ENCODE results near the gene ACOT4. TPM values are rescaled to one million over a fixed set of nuclear protein-coding genes. Genes with fewer than 3 reads are reported as not detected.

ACOT4 gene
- total RNA-seq, 1 donor from 2014 or later = 0.49 TPM

DNA sequence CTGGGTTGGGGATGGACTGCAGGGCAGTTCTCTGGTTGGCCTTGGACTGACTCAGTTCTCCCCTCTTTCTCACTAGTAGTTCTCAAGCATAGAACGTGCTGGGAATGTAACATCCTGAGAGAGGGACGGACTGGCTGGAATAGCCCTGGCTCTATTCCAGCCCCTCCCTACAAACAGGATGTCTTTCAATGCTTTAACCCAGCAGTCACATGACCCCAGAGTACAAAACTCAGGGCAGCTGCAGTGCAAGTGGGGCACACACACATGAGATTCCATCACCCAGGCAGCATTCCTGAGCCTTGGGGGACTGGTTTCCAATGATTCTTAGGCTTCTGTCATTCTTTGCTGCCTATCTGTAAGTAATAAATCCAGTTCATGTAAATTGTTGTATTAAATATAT is 19.0 kb downstream of the ACOT4 start:
- TF ChIP-seq POLR2A (IDR thresholded peaks at IDR 0.05) (no peak), POLR2AphosphoS5 (IDR thresholded peaks at IDR 0.05; ENCODE audit: insufficient read depth in 1 of 2, low read depth in 1 of 2) (no peak)
- TF ChIP-seq, protein P1, sequence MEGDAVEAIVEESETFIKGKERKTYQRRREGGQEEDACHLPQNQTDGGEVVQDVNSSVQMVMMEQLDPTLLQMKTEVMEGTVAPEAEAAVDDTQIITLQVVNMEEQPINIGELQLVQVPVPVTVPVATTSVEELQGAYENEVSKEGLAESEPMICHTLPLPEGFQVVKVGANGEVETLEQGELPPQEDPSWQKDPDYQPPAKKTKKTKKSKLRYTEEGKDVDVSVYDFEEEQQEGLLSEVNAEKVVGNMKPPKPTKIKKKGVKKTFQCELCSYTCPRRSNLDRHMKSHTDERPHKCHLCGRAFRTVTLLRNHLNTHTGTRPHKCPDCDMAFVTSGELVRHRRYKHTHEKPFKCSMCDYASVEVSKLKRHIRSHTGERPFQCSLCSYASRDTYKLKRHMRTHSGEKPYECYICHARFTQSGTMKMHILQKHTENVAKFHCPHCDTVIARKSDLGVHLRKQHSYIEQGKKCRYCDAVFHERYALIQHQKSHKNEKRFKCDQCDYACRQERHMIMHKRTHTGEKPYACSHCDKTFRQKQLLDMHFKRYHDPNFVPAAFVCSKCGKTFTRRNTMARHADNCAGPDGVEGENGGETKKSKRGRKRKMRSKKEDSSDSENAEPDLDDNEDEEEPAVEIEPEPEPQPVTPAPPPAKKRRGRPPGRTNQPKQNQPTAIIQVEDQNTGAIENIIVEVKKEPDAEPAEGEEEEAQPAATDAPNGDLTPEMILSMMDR (IDR thresholded peaks at IDR 0.05) = no peak
- Histone ChIP-seq H3K27ac (no peak overlapping the region), H3K27me3 (no peaks in the 10 kb centered on the region), H3K4me3 (no peak overlapping the region), H3K4me1 (peaks cover 4% of the 10 kb centered on the region), H3K36me3 (no peaks in the 10 kb centered on the region), H3K9me3 (no peaks in the 10 kb centered on the region)
- DNase-seq (ENCODE audit: extremely low spot score in 2 of 2) = no peak
- intact Hi-C loops (cut with DNase I) = no loop called here

DNA sequence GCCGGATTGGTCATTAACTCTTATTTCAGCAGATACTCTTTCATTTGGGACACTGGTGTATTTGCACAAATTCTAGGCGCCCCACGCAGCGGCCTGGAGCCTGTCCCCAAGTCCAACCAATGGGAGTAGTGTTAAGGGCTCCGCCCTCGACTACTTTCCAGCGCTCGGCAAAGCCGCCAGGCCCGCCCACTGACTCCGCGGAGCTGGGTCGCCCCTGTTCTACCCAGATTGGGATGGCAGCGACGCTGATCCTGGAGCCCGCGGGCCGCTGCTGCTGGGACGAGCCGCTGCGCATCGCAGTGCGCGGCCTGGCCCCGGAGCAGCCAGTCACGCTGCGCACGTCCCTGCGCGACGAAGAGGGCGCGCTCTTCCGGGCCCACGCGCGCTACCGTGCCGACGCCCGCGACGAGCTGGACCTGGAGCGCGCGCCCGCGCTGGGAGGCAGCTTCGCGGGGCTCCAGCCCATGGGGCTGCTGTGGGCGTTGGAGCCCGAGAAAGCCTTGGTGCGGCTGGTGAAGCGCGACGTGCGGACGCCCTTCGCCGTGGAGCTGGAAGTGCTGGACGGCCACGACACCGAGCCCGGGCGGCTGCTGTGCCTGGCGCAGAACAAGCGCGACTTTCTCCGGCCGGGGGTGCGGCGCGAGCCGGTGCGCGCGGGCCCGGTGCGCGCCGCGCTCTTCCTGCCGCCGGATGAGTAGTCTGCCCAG is 20.8 kb downstream of the ACOT4 start, which contains the start of gene ACOT6:
Gene ACOT6, plus strand, starts transcription at position 179 of the 707 bp plus-strand sequence. Its CDS starts 55 bp downstream, at position 234.
- intact Hi-C loops (cut with DNase I) = no loop called here
- Histone ChIP-seq H3K27me3 (no peaks in the 10 kb centered on the region), H3K36me3 (no peaks in the 10 kb centered on the region), H3K4me3 (peak within 1 kb of the TSS; percentile 55 to 63), H3K27ac (peak within 1 kb of the TSS; percentile 74), H3K9me3 (no peaks in the 10 kb centered on the region), H3K4me1 (peaks cover 4% of the 10 kb centered on the region)
- peak in 1 of 2 donors; percentile 47 for TF ChIP-seq POLR2AphosphoS5 (IDR thresholded peaks at IDR 0.05; ENCODE audit: insufficient read depth in 1 of 2, low read depth in 1 of 2)
- TF ChIP-seq, protein P1 (IDR thresholded peaks at IDR 0.05) = no peak
- peak in 1 of 2 donors; percentile 15 for TF ChIP-seq POLR2A (IDR thresholded peaks at IDR 0.05)
- DNase-seq (ENCODE audit: extremely low spot score in 2 of 2) = no peak

DNA sequence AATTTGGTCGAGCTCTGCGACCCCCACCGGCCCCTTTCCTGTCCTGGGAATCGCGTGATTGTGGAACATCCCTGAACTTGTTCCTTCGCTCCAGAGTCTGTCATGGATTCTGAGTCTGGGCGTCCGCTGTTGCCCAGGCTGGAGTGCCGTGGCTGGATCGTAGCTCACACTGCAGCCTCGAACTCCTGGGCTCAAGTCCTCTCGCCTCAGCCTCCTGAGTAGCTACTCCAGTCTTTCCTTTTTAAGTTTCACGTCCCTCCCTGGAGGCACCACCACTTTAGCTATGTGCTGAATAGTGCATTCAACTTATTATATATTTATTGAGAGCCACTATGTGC is 21.3 kb downstream of the ACOT4 start:
- TF ChIP-seq, protein P1 (IDR thresholded peaks at IDR 0.05) = no peak
- TF ChIP-seq POLR2A (IDR thresholded peaks at IDR 0.05) = no peak
- TF ChIP-seq POLR2AphosphoS5 (IDR thresholded peaks at IDR 0.05; ENCODE audit: insufficient read depth in 1 of 2, low read depth in 1 of 2) = no peak
- intact Hi-C loops (cut with DNase I) = no loop called here
- no peaks in the 10 kb centered on the region for H3K9me3 ChIP-seq
- peak overlapping the region; percentile 74 for H3K27ac ChIP-seq
- no peak for DNase-seq (ENCODE audit: extremely low spot score in 2 of 2)
- peaks cover 4% of the 10 kb centered on the region for H3K4me1 ChIP-seq
- peak overlapping the region; percentile 55 to 63 for H3K4me3 ChIP-seq
- H3K36me3 ChIP-seq = no peaks in the 10 kb centered on the region
- no peaks in the 10 kb centered on the region for H3K27me3 ChIP-seq

DNA sequence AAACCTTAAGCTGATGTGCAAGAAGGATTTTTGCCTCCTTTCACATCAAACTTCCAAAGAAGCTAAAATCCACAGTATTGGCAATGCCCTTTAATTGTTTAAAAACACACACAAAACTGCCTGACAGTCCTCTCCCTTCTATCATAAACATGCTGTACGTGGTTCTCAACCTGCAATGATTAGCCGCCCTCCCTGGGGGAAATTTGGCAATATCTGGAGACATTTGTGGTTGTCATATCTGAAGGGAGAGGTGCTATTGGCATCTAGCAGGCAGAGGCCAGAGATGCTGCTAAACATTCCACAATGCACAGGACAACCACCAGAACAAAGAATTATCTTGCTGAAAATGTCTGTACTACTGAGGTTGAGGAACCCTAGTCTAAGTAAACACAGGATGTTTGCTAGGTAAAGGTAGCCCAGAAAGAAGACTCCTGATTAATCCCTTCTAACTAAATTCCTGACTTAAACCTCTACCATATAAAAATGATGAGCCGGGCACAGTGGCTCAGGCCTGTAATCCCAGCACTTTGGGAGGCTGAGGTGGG is 21.8 kb downstream of the ACOT4 start:
- Histone ChIP-seq H3K27ac (no peak overlapping the region), H3K4me3 (peak overlapping the region; percentile 55 to 63), H3K4me1 (peaks cover 4% of the 10 kb centered on the region), H3K36me3 (no peaks in the 10 kb centered on the region), H3K27me3 (no peaks in the 10 kb centered on the region), H3K9me3 (no peaks in the 10 kb centered on the region)
- intact Hi-C loops (cut with DNase I) = no loop called here
- TF ChIP-seq, protein P1 (IDR thresholded peaks at IDR 0.05) = no peak
- TF ChIP-seq POLR2AphosphoS5 (IDR thresholded peaks at IDR 0.05; ENCODE audit: insufficient read depth in 1 of 2, low read depth in 1 of 2) (no peak), POLR2A (IDR thresholded peaks at IDR 0.05) (no peak)
- no peak for DNase-seq (ENCODE audit: extremely low spot score in 2 of 2)

DNA sequence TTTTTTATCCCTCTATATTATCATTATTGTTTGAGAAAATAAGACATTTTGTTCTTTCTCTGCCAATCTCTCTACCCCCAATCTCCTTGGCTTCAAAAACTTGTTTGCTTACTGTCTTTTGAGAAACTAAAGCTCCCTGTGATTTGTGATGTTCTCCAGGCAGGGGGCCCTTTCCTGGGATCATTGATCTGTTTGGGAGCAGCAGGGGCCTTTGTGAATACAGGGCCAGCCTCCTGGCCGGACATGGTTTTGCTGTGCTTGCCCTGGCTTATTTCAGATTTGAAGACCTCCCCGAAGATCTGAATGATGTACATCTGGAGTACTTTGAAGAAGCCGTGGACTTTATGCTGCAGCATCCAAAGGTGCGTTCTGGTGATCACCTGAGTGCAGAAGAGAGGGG is 25.2 kb downstream of the ACOT4 start:
- H3K9me3 ChIP-seq = no peaks in the 10 kb centered on the region
- intact Hi-C loops (cut with DNase I) = no loop called here
- H3K4me3 ChIP-seq = no peak overlapping the region
- no peaks in the 10 kb centered on the region for H3K27me3 ChIP-seq
- peaks cover 4% of the 10 kb centered on the region for H3K4me1 ChIP-seq
- no peak for DNase-seq (ENCODE audit: extremely low spot score in 2 of 2)
- no peak overlapping the region for H3K27ac ChIP-seq
- TF ChIP-seq, protein P1 (IDR thresholded peaks at IDR 0.05) = no peak
- TF ChIP-seq POLR2A (IDR thresholded peaks at IDR 0.05) (no peak), POLR2AphosphoS5 (IDR thresholded peaks at IDR 0.05; ENCODE audit: insufficient read depth in 1 of 2, low read depth in 1 of 2) (no peak)
- H3K36me3 ChIP-seq = no peaks in the 10 kb centered on the region
